ENCODE measurements around the gene LY6G5C. TPM values are rescaled to one million over a fixed set of nuclear protein-coding genes. Genes with fewer than 3 reads are reported as not detected.

The LY6G5C gene
- total and polyA plus RNA-seq, 2 experiments from 2014 or later, result 2.1 TPM; not detected in 1

DNA sequence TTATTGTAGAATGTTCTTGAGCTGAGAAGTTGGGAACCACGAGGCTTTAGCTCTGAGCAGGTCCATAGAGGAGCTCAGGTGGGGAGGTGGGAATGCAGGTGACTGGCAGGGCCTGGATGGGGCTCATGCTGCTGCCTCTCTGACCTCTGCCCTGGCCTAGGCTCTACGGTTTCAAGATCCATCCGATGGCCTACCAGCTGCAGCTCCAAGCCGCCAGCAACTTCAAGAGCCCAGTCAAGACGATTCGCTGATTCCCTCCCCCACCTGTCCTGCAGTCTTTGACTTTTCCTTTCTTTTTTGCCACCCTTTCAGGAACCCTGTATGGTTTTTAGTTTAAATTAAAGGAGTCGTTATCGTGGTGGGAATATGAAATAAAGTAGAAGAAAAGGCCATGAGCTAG lies 11.2 kb downstream of the LY6G5C start, which contains the start of gene LY6G5B:
Gene LY6G5B (plus strand): TSS at position 301 of the 400 bp plus-strand sequence. CDS start 975 bp downstream, outside the sequence.
- Mint-ChIP-seq H3K4me1 (peaks cover 10% of the 10 kb centered on the region), H3K4me3 (no peak within 1 kb of the TSS; the same call in 2 of the 3 replicates), H3K27me3 (ENCODE audit: insufficient read depth, low read depth, poor library complexity) (peaks cover 18% of the 10 kb centered on the region), H3K36me3 (ENCODE audit: low read depth) (peaks cover 75% of the 10 kb centered on the region), H3K9me3 (no peaks in the 10 kb centered on the region; the same call in 2 of the 3 replicates), H3K27ac (no peak within 1 kb of the TSS)
- Histone ChIP-seq H3K4me1 (ENCODE audit: insufficient read depth) (peaks cover 3% of the 10 kb centered on the region; the same call in 1 of the 2 replicates), H3K79me2 (replicated peaks; ENCODE audit: insufficient read depth) (peaks cover 29% of the 10 kb centered on the region), H3K9me2 (ENCODE audit: insufficient read depth) (no peaks in the 10 kb centered on the region), H3K27ac (ENCODE audit: low read depth) (no peak within 1 kb of the TSS), H2AFZ (no peak within 1 kb of the TSS), H4K20me1 (replicated peaks; ENCODE audit: insufficient read depth) (peaks cover 12% of the 10 kb centered on the region; the same call in 1 of the 2 replicates), H3K4me2 (no peak within 1 kb of the TSS), H3K36me3 (ENCODE audit: insufficient read depth) (peaks cover 34% of the 10 kb centered on the region), H3F3A (replicated peaks; ENCODE audit: low read depth) (peaks cover 2% of the 10 kb centered on the region; the same call in 1 of the 2 replicates), H3K4me3 (no peak within 1 kb of the TSS), H3K27me3 (ENCODE audit: insufficient read depth) (no peaks in the 10 kb centered on the region)
- TF ChIP-seq JUNB (IDR thresholded peaks at IDR 0.05; ENCODE audit: unreplicated experiment) (no peak), ZNF114 (CRISPR knock-in tag; IDR thresholded peaks at IDR 0.05) (no peak), STAT1 (IDR thresholded peaks at IDR 0.05; ENCODE audit: unreplicated experiment) (no peak), EZH2 (IDR thresholded peaks at IDR 0.05; ENCODE audit: low read depth, unreplicated experiment) (no peak), CREB1 (CRISPR knock-in tag; IDR thresholded peaks at IDR 0.05; ENCODE audit: low read depth) (no peak), ZNF331 (CRISPR knock-in tag; IDR thresholded peaks at IDR 0.05; ENCODE audit: low read depth) (no peak), POLR2AphosphoS5 (IDR thresholded peaks at IDR 0.05; ENCODE audit: low read depth) (no peak), EZH2phosphoT487 (IDR thresholded peaks at IDR 0.05; ENCODE audit: unreplicated experiment) (no peak), NANOG (IDR thresholded peaks at IDR 0.05; ENCODE audit: borderline replicate concordance) (no peak)
- TF ChIP-seq, protein P1, sequence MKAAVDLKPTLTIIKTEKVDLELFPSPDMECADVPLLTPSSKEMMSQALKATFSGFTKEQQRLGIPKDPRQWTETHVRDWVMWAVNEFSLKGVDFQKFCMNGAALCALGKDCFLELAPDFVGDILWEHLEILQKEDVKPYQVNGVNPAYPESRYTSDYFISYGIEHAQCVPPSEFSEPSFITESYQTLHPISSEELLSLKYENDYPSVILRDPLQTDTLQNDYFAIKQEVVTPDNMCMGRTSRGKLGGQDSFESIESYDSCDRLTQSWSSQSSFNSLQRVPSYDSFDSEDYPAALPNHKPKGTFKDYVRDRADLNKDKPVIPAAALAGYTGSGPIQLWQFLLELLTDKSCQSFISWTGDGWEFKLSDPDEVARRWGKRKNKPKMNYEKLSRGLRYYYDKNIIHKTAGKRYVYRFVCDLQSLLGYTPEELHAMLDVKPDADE (IDR thresholded peaks at IDR 0.05), result no peak
- TF ChIP-seq, protein P2, sequence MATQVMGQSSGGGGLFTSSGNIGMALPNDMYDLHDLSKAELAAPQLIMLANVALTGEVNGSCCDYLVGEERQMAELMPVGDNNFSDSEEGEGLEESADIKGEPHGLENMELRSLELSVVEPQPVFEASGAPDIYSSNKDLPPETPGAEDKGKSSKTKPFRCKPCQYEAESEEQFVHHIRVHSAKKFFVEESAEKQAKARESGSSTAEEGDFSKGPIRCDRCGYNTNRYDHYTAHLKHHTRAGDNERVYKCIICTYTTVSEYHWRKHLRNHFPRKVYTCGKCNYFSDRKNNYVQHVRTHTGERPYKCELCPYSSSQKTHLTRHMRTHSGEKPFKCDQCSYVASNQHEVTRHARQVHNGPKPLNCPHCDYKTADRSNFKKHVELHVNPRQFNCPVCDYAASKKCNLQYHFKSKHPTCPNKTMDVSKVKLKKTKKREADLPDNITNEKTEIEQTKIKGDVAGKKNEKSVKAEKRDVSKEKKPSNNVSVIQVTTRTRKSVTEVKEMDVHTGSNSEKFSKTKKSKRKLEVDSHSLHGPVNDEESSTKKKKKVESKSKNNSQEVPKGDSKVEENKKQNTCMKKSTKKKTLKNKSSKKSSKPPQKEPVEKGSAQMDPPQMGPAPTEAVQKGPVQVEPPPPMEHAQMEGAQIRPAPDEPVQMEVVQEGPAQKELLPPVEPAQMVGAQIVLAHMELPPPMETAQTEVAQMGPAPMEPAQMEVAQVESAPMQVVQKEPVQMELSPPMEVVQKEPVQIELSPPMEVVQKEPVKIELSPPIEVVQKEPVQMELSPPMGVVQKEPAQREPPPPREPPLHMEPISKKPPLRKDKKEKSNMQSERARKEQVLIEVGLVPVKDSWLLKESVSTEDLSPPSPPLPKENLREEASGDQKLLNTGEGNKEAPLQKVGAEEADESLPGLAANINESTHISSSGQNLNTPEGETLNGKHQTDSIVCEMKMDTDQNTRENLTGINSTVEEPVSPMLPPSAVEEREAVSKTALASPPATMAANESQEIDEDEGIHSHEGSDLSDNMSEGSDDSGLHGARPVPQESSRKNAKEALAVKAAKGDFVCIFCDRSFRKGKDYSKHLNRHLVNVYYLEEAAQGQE (IDR thresholded peaks at IDR 0.05; ENCODE audit: unreplicated experiment), result no peak
- TF ChIP-seq, protein P3, sequence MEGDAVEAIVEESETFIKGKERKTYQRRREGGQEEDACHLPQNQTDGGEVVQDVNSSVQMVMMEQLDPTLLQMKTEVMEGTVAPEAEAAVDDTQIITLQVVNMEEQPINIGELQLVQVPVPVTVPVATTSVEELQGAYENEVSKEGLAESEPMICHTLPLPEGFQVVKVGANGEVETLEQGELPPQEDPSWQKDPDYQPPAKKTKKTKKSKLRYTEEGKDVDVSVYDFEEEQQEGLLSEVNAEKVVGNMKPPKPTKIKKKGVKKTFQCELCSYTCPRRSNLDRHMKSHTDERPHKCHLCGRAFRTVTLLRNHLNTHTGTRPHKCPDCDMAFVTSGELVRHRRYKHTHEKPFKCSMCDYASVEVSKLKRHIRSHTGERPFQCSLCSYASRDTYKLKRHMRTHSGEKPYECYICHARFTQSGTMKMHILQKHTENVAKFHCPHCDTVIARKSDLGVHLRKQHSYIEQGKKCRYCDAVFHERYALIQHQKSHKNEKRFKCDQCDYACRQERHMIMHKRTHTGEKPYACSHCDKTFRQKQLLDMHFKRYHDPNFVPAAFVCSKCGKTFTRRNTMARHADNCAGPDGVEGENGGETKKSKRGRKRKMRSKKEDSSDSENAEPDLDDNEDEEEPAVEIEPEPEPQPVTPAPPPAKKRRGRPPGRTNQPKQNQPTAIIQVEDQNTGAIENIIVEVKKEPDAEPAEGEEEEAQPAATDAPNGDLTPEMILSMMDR (conservative IDR thresholded peaks at IDR 0.05; ENCODE audit: low read depth in 2 of 2), result no peak
- TF ChIP-seq, protein P4, sequence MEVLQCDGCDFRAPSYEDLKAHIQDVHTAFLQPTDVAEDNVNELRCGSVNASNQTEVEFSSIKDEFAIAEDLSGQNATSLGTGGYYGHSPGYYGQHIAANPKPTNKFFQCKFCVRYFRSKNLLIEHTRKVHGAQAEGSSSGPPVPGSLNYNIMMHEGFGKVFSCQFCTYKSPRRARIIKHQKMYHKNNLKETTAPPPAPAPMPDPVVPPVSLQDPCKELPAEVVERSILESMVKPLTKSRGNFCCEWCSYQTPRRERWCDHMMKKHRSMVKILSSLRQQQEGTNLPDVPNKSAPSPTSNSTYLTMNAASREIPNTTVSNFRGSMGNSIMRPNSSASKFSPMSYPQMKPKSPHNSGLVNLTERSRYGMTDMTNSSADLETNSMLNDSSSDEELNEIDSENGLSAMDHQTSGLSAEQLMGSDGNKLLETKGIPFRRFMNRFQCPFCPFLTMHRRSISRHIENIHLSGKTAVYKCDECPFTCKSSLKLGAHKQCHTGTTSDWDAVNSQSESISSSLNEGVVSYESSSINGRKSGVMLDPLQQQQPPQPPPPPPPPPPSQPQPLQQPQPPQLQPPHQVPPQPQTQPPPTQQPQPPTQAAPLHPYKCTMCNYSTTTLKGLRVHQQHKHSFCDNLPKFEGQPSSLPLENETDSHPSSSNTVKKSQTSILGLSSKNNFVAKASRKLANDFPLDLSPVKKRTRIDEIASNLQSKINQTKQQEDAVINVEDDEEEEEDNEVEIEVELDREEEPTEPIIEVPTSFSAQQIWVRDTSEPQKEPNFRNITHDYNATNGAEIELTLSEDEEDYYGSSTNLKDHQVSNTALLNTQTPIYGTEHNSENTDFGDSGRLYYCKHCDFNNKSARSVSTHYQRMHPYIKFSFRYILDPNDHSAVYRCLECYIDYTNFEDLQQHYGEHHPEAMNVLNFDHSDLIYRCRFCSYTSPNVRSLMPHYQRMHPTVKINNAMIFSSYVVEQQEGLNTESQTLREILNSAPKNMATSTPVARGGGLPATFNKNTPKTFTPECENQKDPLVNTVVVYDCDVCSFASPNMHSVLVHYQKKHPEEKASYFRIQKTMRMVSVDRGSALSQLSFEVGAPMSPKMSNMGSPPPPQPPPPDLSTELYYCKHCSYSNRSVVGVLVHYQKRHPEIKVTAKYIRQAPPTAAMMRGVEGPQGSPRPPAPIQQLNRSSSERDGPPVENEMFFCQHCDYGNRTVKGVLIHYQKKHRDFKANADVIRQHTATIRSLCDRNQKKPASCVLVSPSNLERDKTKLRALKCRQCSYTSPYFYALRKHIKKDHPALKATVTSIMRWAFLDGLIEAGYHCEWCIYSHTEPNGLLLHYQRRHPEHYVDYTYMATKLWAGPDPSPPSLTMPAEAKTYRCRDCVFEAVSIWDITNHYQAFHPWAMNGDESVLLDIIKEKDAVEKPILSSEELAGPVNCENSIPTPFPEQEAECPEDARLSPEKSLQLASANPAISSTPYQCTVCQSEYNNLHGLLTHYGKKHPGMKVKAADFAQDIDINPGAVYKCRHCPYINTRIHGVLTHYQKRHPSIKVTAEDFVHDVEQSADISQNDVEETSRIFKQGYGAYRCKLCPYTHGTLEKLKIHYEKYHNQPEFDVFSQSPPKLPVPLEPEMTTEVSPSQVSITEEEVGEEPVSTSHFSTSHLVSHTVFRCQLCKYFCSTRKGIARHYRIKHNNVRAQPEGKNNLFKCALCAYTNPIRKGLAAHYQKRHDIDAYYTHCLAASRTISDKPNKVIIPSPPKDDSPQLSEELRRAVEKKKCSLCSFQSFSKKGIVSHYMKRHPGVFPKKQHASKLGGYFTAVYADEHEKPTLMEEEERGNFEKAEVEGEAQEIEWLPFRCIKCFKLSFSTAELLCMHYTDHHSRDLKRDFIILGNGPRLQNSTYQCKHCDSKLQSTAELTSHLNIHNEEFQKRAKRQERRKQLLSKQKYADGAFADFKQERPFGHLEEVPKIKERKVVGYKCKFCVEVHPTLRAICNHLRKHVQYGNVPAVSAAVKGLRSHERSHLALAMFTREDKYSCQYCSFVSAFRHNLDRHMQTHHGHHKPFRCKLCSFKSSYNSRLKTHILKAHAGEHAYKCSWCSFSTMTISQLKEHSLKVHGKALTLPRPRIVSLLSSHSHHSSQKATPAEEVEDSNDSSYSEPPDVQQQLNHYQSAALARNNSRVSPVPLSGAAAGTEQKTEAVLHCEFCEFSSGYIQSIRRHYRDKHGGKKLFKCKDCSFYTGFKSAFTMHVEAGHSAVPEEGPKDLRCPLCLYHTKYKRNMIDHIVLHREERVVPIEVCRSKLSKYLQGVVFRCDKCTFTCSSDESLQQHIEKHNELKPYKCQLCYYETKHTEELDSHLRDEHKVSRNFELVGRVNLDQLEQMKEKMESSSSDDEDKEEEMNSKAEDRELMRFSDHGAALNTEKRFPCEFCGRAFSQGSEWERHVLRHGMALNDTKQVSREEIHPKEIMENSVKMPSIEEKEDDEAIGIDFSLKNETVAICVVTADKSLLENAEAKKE (CRISPR knock-in tag; IDR thresholded peaks at IDR 0.05), result no peak
- DNase-seq (ENCODE audit: low spot score) (no peak), ATAC-seq (no peak)

Data from GM23338 (cell line).